NOMO-1 (cell line): ENCODE data around the gene TNNT3.
"Not testable (repeated sequence)": the region's sequence is repeated elsewhere in the genome, so short reads cannot be mapped to it uniquely, and the experiment has no call there.

Experiments
- DNase-seq, 2 experiments: peaks; one replicate each; lab custom pipeline; 2025; ENCODE audit not compliant: unreplicated experiment in 2 of 2; lab: John Stamatoyannopoulos, UW

TNNT3 gene

GRCh38 chr11:1880746-1881441 is 38.6 kb upstream of the TNNT3 start:
- no peak for DNase-seq

GRCh38 chr11:1881442-1882264 is 37.9 kb upstream of the TNNT3 start:
- no peak for DNase-seq

GRCh38 chr11:1882265-1883238 is 37.0 kb upstream of the TNNT3 start:
- peak; percentile 31 to 42 for DNase-seq

- no peak for DNase-seq
Measured at GRCh38 chr11:1883346-1884302, 35.9 kb upstream of the TNNT3 start.

GRCh38 chr11:1884303-1884700 is 35.2 kb upstream of the TNNT3 start:
- no peak for DNase-seq

- DNase-seq, result not testable (repeated sequence)
Measured at GRCh38 chr11:1886551-1886950, 33.0 kb upstream of the TNNT3 start.

- no peak for DNase-seq
Measured at GRCh38 chr11:1887451-1888346, 31.8 kb upstream of the TNNT3 start.

- DNase-seq, result no peak
Measured at GRCh38 chr11:1888347-1888753, 31.2 kb upstream of the TNNT3 start.

GRCh38 chr11:1888811-1889210 is 30.7 kb upstream of the TNNT3 start:
- DNase-seq, result no peak

- DNase-seq, result no peak
Measured at GRCh38 chr11:1889224-1889930, 30.1 kb upstream of the TNNT3 start.

GRCh38 chr11:1889941-1890855 is 29.3 kb upstream of the TNNT3 start:
- no peak for DNase-seq

- no peak for DNase-seq
Measured at GRCh38 chr11:1890856-1891830, 28.4 kb upstream of the TNNT3 start.

- DNase-seq, result no peak
Measured at GRCh38 chr11:1891831-1892115, 27.7 kb upstream of the TNNT3 start, which contains the start of gene PRR33. TSS of gene PRR33 (minus strand) at chr11:1891895. CDS start at chr11:1890584, 1,311 bp downstream.

- DNase-seq, result no peak
Measured at GRCh38 chr11:1892116-1892515, 27.4 kb upstream of the TNNT3 start.

GRCh38 chr11:1892558-1892957 is 26.9 kb upstream of the TNNT3 start:
- DNase-seq, result no peak
